ENCODE data around the gene ADCYAP1R1. TPM values are rescaled to one million over a fixed set of nuclear protein-coding genes. Genes with fewer than 3 reads are reported as not detected.

The ADCYAP1R1 gene
- total RNA-seq, 1 experiment from 2014 or later = 0.12 TPM

DNA sequence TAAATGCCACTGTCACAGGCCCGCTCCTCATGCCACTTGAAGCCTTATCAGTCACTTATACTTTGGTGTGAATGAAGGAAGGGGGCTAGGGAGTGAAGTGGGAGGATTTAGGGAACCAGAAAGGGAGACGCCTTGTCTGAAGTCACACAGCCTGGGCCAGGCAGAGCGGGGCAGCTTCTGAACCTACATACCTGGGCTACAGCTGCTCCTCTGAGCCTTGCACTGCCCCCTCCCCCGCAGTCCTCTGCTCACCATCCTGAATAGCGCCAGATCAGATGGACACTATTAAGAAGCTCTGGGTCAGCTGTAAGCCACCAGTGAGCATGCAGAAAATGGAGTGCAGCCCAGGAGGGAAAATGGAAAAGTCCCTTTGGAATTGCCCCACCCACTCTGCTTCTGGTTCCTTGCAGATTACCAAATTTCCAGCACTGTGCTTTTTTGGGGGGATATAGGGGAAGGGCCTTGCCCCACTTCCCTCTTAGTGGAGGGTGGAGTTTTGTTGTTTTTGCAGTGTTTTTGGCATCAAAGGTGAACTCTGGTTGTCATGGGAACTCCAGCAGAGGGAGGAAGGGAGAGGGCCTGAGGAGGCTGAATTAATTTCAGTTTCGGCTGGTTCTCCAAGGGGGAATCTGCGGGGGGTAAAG, 35.0 kb upstream of the ADCYAP1R1 start:
- H3K4me1 ChIP-seq (ENCODE audit: control insufficient read depth in 1 of 2, insufficient read depth in 2 of 2, low read length in 2 of 2) = peaks cover 0 to 5% of the 10 kb centered on the region in 2 experiments; a peak in 1 of 4 replicates
- H3K36me3 ChIP-seq (ENCODE audit: control insufficient read depth in 1 of 2, insufficient read depth in 2 of 2, low read length in 2 of 2) = no peaks in the 10 kb centered on the region
- H2AFZ ChIP-seq (ENCODE audit: low read depth, low read length, poor library complexity, severe bottlenecking) = no peak overlapping the region
- H3K79me2 ChIP-seq (ENCODE audit: insufficient read depth, low read length) = no peaks in the 10 kb centered on the region
- intact Hi-C loops (cut with micrococcal nuclease) = no loop called here
- H4K20me1 ChIP-seq (ENCODE audit: insufficient read depth) = no peaks in the 10 kb centered on the region
- ChIA-PET CTCF (no interaction called here), POLR2A (no interaction called here), RAD21 (ENCODE audit: low non-redundant PET in 1 of 2, low total read pairs in 2 of 2, uncharacterized antibody in 2 of 2, unreplicated experiment in 2 of 2) (no interaction called here)
- BruUV-seq (replicated peaks) = no TSS peak
- H3K4me2 ChIP-seq (ENCODE audit: low read length) = no peak overlapping the region
- no peaks in the 10 kb centered on the region for H3K27me3 ChIP-seq (ENCODE audit: insufficient read depth, low read length)
- H3K9ac ChIP-seq (ENCODE audit: low read length) = no peak overlapping the region
- no peak overlapping the region for H3K4me3 ChIP-seq (replicated peaks in 1 of 2; ENCODE audit: low read depth in 1 of 2, low read length in 2 of 2)
- DNase-seq (ENCODE audit: low read depth, low spot score) (no peak), ATAC-seq (no peak)
- no peaks in the 10 kb centered on the region for H3K9me3 ChIP-seq (ENCODE audit: control insufficient read depth in 1 of 2, insufficient read depth in 1 of 2, low read depth in 1 of 2, low read length in 2 of 2)
- no peak overlapping the region for H3K27ac ChIP-seq (ENCODE audit: low read depth, low read length)
- no peaks in the 10 kb centered on the region for H3K9me2 ChIP-seq (ENCODE audit: insufficient read depth)
- TF ChIP-seq YY1 (IDR thresholded peaks at IDR 0.05; ENCODE audit: extremely low read depth, insufficient replicate concordance, low read depth, low read length) (no peak), FOSL1 (IDR thresholded peaks at IDR 0.05; ENCODE audit: low read depth) (no peak), RAD21 (IDR thresholded peaks at IDR 0.05; ENCODE audit: low read depth) (no peak), POLR2AphosphoS5 (IDR thresholded peaks at IDR 0.05; ENCODE audit: low read depth, low read length) (no peak), JUND (IDR thresholded peaks at IDR 0.05) (no peak), CBX3 (IDR thresholded peaks at IDR 0.05; ENCODE audit: low read depth) (no peak), ELF1 (IDR thresholded peaks at IDR 0.05; ENCODE audit: borderline replicate concordance, low read depth) (no peak), SIN3A (IDR thresholded peaks at IDR 0.05; ENCODE audit: low read depth) (no peak), SRF (IDR thresholded peaks at IDR 0.05; ENCODE audit: low read depth) (no peak), POLR2A (IDR thresholded peaks at IDR 0.05; ENCODE audit: borderline replicate concordance, extremely low read depth, insufficient read depth, insufficient read length) (no peak), SP1 (IDR thresholded peaks at IDR 0.05; ENCODE audit: low read depth) (no peak), CEBPB (IDR thresholded peaks at IDR 0.05; ENCODE audit: low read depth) (no peak), EZH2phosphoT487 (IDR thresholded peaks at IDR 0.05; ENCODE audit: borderline replicate concordance) (no peak), ZFX (IDR thresholded peaks at IDR 0.05) (no peak), EGR1 (IDR thresholded peaks at IDR 0.05; ENCODE audit: low read depth) (no peak)
- TF ChIP-seq, protein P1, sequence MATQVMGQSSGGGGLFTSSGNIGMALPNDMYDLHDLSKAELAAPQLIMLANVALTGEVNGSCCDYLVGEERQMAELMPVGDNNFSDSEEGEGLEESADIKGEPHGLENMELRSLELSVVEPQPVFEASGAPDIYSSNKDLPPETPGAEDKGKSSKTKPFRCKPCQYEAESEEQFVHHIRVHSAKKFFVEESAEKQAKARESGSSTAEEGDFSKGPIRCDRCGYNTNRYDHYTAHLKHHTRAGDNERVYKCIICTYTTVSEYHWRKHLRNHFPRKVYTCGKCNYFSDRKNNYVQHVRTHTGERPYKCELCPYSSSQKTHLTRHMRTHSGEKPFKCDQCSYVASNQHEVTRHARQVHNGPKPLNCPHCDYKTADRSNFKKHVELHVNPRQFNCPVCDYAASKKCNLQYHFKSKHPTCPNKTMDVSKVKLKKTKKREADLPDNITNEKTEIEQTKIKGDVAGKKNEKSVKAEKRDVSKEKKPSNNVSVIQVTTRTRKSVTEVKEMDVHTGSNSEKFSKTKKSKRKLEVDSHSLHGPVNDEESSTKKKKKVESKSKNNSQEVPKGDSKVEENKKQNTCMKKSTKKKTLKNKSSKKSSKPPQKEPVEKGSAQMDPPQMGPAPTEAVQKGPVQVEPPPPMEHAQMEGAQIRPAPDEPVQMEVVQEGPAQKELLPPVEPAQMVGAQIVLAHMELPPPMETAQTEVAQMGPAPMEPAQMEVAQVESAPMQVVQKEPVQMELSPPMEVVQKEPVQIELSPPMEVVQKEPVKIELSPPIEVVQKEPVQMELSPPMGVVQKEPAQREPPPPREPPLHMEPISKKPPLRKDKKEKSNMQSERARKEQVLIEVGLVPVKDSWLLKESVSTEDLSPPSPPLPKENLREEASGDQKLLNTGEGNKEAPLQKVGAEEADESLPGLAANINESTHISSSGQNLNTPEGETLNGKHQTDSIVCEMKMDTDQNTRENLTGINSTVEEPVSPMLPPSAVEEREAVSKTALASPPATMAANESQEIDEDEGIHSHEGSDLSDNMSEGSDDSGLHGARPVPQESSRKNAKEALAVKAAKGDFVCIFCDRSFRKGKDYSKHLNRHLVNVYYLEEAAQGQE (IDR thresholded peaks at IDR 0.05; ENCODE audit: low read depth) = no peak
- TF ChIP-seq, protein P2, sequence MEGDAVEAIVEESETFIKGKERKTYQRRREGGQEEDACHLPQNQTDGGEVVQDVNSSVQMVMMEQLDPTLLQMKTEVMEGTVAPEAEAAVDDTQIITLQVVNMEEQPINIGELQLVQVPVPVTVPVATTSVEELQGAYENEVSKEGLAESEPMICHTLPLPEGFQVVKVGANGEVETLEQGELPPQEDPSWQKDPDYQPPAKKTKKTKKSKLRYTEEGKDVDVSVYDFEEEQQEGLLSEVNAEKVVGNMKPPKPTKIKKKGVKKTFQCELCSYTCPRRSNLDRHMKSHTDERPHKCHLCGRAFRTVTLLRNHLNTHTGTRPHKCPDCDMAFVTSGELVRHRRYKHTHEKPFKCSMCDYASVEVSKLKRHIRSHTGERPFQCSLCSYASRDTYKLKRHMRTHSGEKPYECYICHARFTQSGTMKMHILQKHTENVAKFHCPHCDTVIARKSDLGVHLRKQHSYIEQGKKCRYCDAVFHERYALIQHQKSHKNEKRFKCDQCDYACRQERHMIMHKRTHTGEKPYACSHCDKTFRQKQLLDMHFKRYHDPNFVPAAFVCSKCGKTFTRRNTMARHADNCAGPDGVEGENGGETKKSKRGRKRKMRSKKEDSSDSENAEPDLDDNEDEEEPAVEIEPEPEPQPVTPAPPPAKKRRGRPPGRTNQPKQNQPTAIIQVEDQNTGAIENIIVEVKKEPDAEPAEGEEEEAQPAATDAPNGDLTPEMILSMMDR (IDR thresholded peaks at IDR 0.05 in 2 of 3, conservative IDR thresholded peaks at IDR 0.05 in 1 of 3; ENCODE audit: borderline replicate concordance in 1 of 3, insufficient read depth in 1 of 3, low read depth in 2 of 3, low read length in 2 of 3) = no peak
- TF ChIP-seq, protein P3, sequence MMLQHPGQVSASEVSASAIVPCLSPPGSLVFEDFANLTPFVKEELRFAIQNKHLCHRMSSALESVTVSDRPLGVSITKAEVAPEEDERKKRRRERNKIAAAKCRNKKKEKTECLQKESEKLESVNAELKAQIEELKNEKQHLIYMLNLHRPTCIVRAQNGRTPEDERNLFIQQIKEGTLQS (IDR thresholded peaks at IDR 0.05) = no peak
- TF ChIP-seq, protein P4, sequence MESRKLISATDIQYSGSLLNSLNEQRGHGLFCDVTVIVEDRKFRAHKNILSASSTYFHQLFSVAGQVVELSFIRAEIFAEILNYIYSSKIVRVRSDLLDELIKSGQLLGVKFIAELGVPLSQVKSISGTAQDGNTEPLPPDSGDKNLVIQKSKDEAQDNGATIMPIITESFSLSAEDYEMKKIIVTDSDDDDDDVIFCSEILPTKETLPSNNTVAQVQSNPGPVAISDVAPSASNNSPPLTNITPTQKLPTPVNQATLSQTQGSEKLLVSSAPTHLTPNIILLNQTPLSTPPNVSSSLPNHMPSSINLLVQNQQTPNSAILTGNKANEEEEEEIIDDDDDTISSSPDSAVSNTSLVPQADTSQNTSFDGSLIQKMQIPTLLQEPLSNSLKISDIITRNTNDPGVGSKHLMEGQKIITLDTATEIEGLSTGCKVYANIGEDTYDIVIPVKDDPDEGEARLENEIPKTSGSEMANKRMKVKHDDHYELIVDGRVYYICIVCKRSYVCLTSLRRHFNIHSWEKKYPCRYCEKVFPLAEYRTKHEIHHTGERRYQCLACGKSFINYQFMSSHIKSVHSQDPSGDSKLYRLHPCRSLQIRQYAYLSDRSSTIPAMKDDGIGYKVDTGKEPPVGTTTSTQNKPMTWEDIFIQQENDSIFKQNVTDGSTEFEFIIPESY (IDR thresholded peaks at IDR 0.05; ENCODE audit: extremely low read depth, insufficient replicate concordance, low read length) = no peak

All from HCT116 (cell line).